Measurements from ENCODE around the gene SOCS6. TPM values are rescaled to one million over a fixed set of nuclear protein-coding genes. Genes with fewer than 3 reads are reported as not detected.

SOCS6 gene
- polyA plus RNA-seq, 3 donors from 2014 or later, result 1.4 to 2.8 TPM; not detected in 1

DNA sequence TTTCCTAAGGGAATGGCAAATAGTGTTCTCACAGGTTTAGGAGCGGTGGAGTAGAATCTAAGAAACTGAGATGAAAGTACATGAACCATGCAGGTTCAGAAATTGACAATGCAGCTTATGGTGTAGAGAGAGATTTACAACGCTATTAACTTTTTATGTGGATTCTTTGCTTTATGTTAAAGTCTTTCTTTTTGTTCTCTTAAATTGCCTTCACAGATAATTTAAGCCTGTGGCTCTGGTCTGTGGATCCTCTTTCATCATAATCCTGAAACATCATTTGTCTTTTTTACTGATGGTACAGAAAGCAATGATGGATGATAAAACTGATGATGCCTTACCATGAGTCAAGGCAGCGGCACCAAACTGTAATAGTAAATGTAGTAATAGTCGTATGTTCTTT, 30.3 kb downstream of the SOCS6 start:
- H3K4me3 Mint-ChIP-seq, result no peak overlapping the region

DNA sequence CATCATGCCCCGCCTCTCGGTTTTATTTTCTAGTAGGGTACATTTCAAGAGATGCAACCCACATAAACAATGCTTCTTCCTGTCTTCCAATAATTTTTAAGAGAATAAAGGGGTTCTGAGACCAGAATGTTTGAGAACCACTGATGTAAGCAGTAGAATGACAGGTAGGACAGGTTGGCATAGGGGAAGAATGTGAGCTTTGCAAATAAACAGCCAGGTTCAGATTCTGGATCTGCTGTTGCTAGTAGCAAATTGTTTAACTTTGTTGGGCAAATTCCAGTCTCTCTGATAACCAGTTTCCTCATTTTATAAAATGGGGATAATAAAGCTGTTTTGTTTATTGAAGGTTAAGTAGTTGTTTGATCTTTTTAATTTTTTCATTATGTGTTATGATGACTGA, 32.8 kb downstream of the SOCS6 start:
- Mint-ChIP-seq H3K4me3 (no peak overlapping the region), H3K36me3 (peaks cover 4 to 7% (median 4%) of the 10 kb centered on the region in 3 donors), H3K9me3 (no peaks in the 10 kb centered on the region)

More for the DNA sequence above, 30.3 kb downstream of the SOCS6 start:
- H3K27ac Mint-ChIP-seq, result no peak overlapping the region
- peaks cover 0 to 4% (median 0%) of the 10 kb centered on the region in 3 donors for H3K36me3 Mint-ChIP-seq
- H3K27me3 Mint-ChIP-seq (ENCODE audit: low read depth in 3 of 3), result no peaks in the 10 kb centered on the region
- DNase-seq, result no peak
- H3K9me3 Mint-ChIP-seq, result no peaks in the 10 kb centered on the region
- peaks cover 0 to 2% of the 10 kb centered on the region in 2 donors for H3K4me1 Mint-ChIP-seq

DNA sequence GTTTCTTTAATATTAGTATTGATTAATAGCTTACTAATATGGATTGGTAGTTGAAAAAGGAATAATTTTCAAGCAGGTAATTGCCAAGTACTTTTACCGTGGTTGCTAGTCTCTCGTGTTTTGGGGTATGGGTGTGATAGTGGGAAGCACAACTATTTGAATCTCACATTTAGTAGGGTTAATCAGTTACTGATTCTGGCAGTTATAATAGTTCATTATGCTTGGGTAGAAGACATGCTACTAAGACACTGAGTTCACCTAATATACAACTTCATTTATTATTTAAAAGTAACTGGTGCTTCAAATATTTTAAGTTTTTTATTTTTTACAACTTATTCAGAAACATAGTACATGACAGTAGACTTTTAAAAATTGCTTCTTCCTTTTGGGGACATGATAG, 33.5 kb downstream of the SOCS6 start:
- H3K9me3 Mint-ChIP-seq, result no peaks in the 10 kb centered on the region
- H3K36me3 Mint-ChIP-seq, result peaks cover 4 to 7% (median 4%) of the 10 kb centered on the region in 3 donors
- DNase-seq, result no peak
- peaks cover 0 to 2% (median 0%) of the 10 kb centered on the region in 3 donors for H3K27me3 Mint-ChIP-seq (ENCODE audit: low read depth in 3 of 3)
- no peak overlapping the region for H3K4me3 Mint-ChIP-seq
- peaks cover 17 to 21% of the 10 kb centered on the region in 2 donors for H3K4me1 Mint-ChIP-seq
- H3K27ac Mint-ChIP-seq, result no peak overlapping the region

More for the DNA sequence above, 32.8 kb downstream of the SOCS6 start:
- Mint-ChIP-seq H3K27ac (no peak overlapping the region), H3K27me3 (ENCODE audit: low read depth in 3 of 3) (peaks cover 0 to 2% (median 0%) of the 10 kb centered on the region in 3 donors), H3K4me1 (peaks cover 13 to 17% of the 10 kb centered on the region in 2 donors)
- DNase-seq, result no peak

DNA sequence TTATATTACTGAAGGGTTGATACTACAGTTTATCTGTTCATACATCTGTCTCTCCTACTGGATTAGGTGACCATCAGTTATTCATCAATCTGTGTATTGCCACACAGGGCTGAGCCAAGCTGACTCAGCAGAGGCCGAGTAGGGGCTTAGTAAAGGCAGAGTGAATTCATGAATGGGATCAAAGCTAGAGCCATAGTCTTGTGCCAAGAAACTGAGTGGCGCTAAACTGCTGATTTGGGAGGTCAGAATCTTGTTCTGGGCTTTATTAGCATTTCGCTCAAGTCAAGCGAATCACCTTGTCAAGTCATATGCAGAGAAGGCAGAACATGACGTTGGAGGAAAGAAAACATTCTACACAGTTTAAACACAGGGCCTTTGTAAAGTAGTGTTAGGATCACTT, 34.1 kb downstream of the SOCS6 start:
- no peaks in the 10 kb centered on the region for H3K9me3 Mint-ChIP-seq
- H3K36me3 Mint-ChIP-seq, result peaks cover 4 to 7% (median 4%) of the 10 kb centered on the region in 3 donors
- peaks cover 0 to 2% (median 0%) of the 10 kb centered on the region in 3 donors for H3K27me3 Mint-ChIP-seq (ENCODE audit: low read depth in 3 of 3)
- no peak overlapping the region for H3K4me3 Mint-ChIP-seq
- H3K4me1 Mint-ChIP-seq, result peaks cover 17 to 26% of the 10 kb centered on the region in 2 donors
- H3K27ac Mint-ChIP-seq, result no peak overlapping the region
- DNase-seq, result no peak

DNA sequence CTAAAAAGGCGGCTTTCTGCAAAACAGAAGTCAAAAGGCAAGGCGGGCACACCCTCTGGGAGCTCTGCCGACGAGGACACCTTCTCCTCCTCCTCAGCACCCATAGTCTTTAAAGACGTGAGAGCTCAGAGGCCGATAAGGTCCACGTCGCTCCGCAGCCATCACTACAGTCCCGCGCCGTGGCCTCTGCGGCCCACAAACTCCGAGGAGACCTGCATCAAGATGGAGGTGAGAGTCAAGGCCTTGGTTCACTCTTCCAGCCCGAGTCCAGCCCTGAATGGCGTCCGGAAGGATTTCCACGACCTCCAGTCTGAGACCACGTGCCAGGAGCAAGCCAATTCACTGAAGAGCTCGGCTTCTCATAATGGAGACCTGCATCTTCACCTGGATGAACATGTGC, 36.1 kb downstream of the SOCS6 start:
- Mint-ChIP-seq H3K36me3 (peaks cover 4 to 7% (median 4%) of the 10 kb centered on the region in 3 donors), H3K9me3 (no peaks in the 10 kb centered on the region), H3K27ac (no peak overlapping the region)

DNA sequence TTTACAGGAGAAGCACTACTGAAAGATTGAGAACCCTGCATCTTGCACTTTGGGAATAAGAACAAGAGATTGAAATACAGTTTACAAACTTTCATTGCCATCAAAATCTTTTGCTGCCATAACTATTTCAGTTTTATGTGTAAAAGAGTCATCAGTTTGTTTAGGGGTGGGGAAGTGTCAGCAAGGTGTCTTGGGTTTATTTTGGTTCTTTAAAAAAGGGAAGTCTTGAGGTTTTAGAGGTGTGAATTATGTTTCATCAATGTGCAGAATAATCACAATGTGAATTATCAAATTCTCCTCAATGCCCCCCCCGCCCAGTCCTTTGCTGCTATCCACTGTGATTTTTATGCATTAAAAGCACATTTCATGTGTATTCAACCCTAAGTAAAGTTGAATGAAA, 37.4 kb downstream of the SOCS6 start:
- peaks cover 0 to 2% (median 0%) of the 10 kb centered on the region in 3 donors for H3K27me3 Mint-ChIP-seq (ENCODE audit: low read depth in 3 of 3)
- no peaks in the 10 kb centered on the region for H3K9me3 Mint-ChIP-seq
- peak overlapping the region in 1 of 5 donors; percentile 18 for H3K4me3 Mint-ChIP-seq
- H3K4me1 Mint-ChIP-seq, result peaks cover 30 to 42% of the 10 kb centered on the region in 2 donors
- H3K36me3 Mint-ChIP-seq, result peaks cover 4 to 8% (median 7%) of the 10 kb centered on the region in 3 donors
- no peak overlapping the region for H3K27ac Mint-ChIP-seq
- DNase-seq, result no peak

More for the DNA sequence above, 36.1 kb downstream of the SOCS6 start:
- no peak for DNase-seq
- H3K4me3 Mint-ChIP-seq, result no peak overlapping the region
- H3K27me3 Mint-ChIP-seq (ENCODE audit: low read depth in 3 of 3), result peaks cover 0 to 2% (median 0%) of the 10 kb centered on the region in 3 donors
- H3K4me1 Mint-ChIP-seq, result peaks cover 29 to 42% of the 10 kb centered on the region in 2 donors

DNA sequence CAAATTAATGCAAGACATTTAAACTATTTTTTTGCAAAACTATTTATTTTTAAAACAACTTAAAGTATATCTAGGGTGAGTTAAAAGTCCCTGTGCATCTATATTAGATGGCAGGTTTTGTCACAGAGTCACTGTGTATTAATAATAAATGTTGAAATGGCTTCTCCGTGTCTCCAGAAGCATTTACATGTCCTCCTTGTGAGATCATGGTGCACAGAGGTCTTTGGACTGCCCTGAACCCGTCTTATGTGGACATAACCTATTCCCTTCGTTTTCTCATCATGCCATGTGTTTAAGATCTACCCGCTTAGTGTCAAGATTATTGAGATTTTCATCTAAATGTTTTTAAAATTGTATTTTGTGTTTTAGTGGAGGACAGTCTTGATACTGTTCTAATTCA, 39.3 kb downstream of the SOCS6 start:
- Mint-ChIP-seq H3K4me1 (peaks cover 30 to 42% of the 10 kb centered on the region in 2 donors), H3K4me3 (no peak overlapping the region), H3K27ac (no peak overlapping the region), H3K36me3 (peaks cover 7 to 8% (median 7%) of the 10 kb centered on the region in 3 donors), H3K9me3 (peaks cover 0 to 4% (median 0%) of the 10 kb centered on the region in 6 donors), H3K27me3 (ENCODE audit: low read depth in 3 of 3) (peaks cover 0 to 5% (median 0%) of the 10 kb centered on the region in 3 donors)
- DNase-seq, result no peak

DNA sequence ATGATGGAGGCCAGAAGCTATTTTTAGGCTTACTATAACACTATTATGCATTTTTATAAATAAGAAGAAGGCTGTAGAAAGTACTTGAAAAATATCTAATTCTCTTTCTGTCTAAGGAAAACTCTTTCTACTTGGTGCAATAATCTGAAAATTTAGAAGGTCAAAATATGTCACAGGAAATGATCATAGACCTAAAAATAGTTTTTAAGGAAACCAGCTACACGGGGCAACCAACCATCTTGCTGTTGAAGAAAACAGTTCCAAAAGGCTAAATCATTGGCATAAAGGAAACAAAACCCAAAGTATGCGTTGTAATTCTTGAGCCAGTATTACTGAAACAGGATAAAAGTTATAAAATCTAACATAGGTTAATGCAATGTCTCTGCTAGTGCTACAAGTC, 40.2 kb downstream of the SOCS6 start:
- DNase-seq, result no peak
- Mint-ChIP-seq H3K9me3 (peaks cover 0 to 4% (median 0%) of the 10 kb centered on the region in 6 donors), H3K27ac (no peak overlapping the region), H3K36me3 (peaks cover 3 to 8% (median 7%) of the 10 kb centered on the region in 3 donors), H3K4me1 (peaks cover 30 to 42% of the 10 kb centered on the region in 2 donors), H3K4me3 (peak overlapping the region in 2 of 5 donors; percentile 27 to 36), H3K27me3 (ENCODE audit: low read depth in 3 of 3) (peaks cover 0 to 5% (median 0%) of the 10 kb centered on the region in 3 donors)

DNA sequence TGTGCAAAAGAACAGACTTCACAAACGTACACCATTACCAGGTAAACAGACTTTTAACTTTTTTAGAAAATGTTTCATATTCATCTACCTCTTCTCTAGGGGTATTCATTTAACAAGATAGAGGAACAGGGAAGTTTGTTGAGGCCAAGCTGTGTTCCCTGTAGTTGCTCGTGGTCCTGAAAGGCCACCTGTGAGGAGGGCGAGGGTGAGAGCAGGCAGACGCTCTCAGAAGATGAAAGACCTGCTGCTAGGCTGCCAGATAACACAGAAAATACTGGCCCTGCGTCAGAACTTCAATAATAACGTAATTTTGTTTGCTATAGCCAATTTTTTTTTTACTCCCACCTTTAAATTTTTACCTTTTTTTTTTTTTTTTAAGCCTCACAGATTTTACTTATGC, 42.0 kb downstream of the SOCS6 start:
- no peak for DNase-seq
- H3K4me1 Mint-ChIP-seq, result peaks cover 20 to 36% of the 10 kb centered on the region in 2 donors
- peaks cover 0 to 4% (median 3%) of the 10 kb centered on the region in 3 donors for H3K36me3 Mint-ChIP-seq
- peaks cover 0 to 4% (median 0%) of the 10 kb centered on the region in 6 donors for H3K9me3 Mint-ChIP-seq
- peaks cover 0 to 3% (median 0%) of the 10 kb centered on the region in 3 donors for H3K27me3 Mint-ChIP-seq (ENCODE audit: low read depth in 3 of 3)
- H3K4me3 Mint-ChIP-seq, result no peak overlapping the region
- no peak overlapping the region for H3K27ac Mint-ChIP-seq

DNA sequence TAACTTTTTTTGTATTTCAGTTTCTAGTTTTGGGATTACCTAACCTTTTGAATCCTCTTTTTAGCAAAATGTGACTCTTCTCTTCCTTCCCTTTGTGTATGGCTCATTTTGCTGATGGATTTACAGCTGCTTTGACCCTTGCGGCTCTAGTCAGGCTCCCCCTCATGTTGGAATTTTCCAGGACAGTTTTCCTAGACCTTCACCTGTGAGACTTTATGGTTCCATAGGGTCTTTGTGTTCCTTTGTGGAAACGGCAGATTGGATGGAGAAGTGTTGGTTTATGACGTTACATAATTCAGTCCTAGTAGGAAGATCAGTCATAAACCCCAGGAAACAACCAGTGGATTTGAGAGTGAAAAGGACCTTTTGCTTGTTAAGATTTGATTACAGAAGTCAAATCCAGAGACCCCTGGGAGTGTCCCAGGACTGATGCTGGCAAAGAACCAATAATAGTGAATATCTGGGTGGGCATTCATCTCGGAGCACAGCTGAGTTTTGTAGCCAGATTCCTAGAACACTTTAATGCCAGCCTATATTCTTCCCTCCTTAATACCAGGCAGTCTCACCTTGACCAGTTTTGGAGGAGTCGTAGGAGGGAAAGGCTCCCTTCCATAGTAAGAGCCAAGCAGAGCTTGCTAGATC, 42.7 kb downstream of the SOCS6 start:
- Mint-ChIP-seq H3K4me3 (no peak overlapping the region), H3K27ac (no peak overlapping the region), H3K9me3 (peaks cover 0 to 4% (median 0%) of the 10 kb centered on the region in 6 donors), H3K4me1 (peaks cover 14 to 29% of the 10 kb centered on the region in 2 donors), H3K36me3 (peaks cover 0 to 4% (median 3%) of the 10 kb centered on the region in 3 donors), H3K27me3 (ENCODE audit: low read depth in 3 of 3) (peaks cover 0 to 3% (median 0%) of the 10 kb centered on the region in 3 donors)
- no peak for DNase-seq

DNA sequence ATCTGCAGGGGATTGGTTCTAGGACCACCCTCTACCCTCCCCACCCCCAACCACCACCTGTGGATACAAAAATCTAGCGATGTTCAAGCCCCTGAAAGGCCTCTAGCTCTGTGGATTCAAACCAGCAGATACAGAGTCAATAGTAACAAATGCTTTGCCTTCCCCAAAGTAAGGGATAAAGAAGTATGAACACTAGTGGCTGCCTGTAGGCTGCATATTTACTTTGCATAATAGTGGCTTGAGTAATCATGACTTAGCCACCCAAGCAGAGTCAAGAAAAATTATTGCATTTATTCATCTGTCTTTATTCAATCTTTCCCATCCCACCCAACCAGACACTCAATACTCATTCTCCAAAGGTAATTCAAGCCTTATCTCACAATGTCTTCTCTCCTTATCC, 43.8 kb downstream of the SOCS6 start:
- Mint-ChIP-seq H3K4me1 (peaks cover 13 to 17% of the 10 kb centered on the region in 2 donors), H3K27ac (no peak overlapping the region), H3K27me3 (ENCODE audit: low read depth in 3 of 3) (peaks cover 0 to 3% (median 0%) of the 10 kb centered on the region in 3 donors), H3K9me3 (peaks cover 0 to 4% (median 0%) of the 10 kb centered on the region in 6 donors), H3K36me3 (peaks cover 0 to 8% (median 3%) of the 10 kb centered on the region in 3 donors), H3K4me3 (no peak overlapping the region)
- DNase-seq, result no peak

DNA sequence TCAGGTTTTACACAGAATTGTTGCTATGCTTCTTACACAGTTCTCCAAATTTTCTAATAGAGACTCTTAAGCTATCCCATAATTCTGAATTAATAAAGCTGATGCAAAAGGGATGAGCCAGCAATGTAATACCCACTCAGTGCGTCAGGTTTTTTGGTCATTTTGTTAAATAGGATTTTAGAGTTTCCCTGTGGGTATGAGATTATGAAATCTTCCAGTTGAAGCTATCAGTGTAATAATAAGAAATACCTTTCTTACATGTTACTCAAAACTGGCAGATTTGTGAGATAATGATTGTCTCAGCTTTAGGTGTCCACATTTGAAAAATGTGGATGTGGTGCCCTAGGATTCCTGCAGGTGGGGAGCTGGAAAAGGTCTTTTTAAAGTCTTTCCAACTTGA, 44.5 kb downstream of the SOCS6 start:
- Mint-ChIP-seq H3K4me1 (peaks cover 11 to 12% of the 10 kb centered on the region in 2 donors), H3K4me3 (no peak overlapping the region), H3K27ac (no peak overlapping the region), H3K27me3 (ENCODE audit: low read depth in 3 of 3) (peaks cover 0 to 3% (median 0%) of the 10 kb centered on the region in 3 donors), H3K9me3 (peaks cover 0 to 4% (median 0%) of the 10 kb centered on the region in 6 donors), H3K36me3 (peaks cover 0 to 8% (median 3%) of the 10 kb centered on the region in 3 donors)
- DNase-seq, result no peak

DNA sequence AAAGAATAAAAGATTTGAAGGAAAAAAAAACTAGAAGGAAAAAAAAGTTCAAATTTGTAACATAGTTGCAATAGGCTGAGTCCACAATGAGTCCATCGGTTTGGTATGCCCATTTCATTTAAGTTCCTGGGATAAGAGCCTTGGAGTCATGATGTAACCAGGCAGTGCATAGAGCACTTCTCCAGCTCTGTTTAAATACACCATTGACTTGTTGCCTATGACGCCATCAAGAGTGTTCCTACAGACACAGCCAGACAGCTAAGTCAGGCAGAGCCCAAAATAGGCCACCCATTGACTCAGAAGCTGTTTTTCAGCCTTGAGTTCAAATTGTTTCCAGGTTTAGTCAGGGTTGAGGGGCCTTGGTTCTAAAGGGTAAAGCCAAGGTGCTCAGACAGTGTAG, 44.9 kb downstream of the SOCS6 start:
- Mint-ChIP-seq H3K36me3 (peaks cover 0 to 8% (median 3%) of the 10 kb centered on the region in 3 donors), H3K27me3 (ENCODE audit: low read depth in 3 of 3) (peaks cover 0 to 3% (median 0%) of the 10 kb centered on the region in 3 donors), H3K27ac (no peak overlapping the region), H3K4me3 (no peak overlapping the region), H3K9me3 (peaks cover 0 to 4% (median 0%) of the 10 kb centered on the region in 6 donors), H3K4me1 (peaks cover 8% of the 10 kb centered on the region in 2 donors)
- DNase-seq, result no peak

DNA sequence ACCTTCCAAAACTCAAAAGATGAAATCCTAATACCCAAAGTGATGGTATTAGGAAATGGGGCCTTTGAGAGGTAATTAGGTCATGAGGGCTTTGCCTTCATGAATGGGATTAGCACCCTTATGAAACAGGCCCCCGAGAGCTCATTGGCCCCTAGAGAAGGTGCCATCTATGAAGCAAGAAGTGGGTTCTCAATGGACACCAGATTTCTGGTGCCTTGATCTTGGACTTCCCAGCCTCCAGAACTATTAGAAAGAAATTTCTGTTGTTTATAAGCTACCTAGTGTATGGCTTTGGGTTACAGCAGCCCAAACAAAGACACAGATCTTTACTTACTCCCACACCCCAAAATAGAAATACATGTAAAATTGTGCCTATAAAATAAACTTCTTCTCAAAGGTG, 45.4 kb downstream of the SOCS6 start:
- H3K36me3 Mint-ChIP-seq, result peaks cover 0 to 8% (median 3%) of the 10 kb centered on the region in 3 donors
- peaks cover 0 to 3% (median 0%) of the 10 kb centered on the region in 3 donors for H3K27me3 Mint-ChIP-seq (ENCODE audit: low read depth in 3 of 3)
- H3K4me1 Mint-ChIP-seq, result peaks cover 3% of the 10 kb centered on the region in 2 donors
- no peak overlapping the region for H3K4me3 Mint-ChIP-seq
- DNase-seq, result no peak
- H3K9me3 Mint-ChIP-seq, result peaks cover 0 to 4% (median 0%) of the 10 kb centered on the region in 6 donors
- H3K27ac Mint-ChIP-seq, result no peak overlapping the region
